Suppressor macrophage treated with lipopolysaccharide for 1 hour (primary cell): Measurements from ENCODE around the gene PSMD8.

ENCODE experiments used
- DNase-seq, 3 donors: peaks; one replicate each; pipeline ENCODE4 v3.0.0-alpha.2; 2020 to 2022

PSMD8 gene

DNA sequence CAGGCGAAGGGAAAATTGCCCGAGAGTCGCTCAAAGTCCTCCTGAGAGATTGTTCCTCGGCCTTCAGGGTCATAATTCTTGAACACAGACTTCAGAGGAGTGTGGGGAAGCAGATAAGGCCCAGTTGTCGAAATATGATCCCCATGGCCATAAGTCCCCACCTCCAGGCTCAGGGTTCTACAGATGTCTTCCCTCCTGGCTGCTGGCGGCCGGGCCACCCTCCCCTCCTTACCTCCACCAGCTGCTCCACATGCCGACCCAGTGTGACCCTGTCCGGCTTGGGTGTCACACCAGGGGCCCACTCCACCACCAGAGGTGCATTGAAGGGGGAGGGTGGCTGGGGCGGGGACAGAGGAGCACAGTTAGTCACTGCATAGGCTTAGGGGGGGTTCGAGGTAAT is 38.6 kb downstream of the PSMD8 start:
- no peak for DNase-seq

- no peak for DNase-seq
Observed at GRCh38 chr19:38413416-38413815, 39.0 kb downstream of the PSMD8 start.

DNA sequence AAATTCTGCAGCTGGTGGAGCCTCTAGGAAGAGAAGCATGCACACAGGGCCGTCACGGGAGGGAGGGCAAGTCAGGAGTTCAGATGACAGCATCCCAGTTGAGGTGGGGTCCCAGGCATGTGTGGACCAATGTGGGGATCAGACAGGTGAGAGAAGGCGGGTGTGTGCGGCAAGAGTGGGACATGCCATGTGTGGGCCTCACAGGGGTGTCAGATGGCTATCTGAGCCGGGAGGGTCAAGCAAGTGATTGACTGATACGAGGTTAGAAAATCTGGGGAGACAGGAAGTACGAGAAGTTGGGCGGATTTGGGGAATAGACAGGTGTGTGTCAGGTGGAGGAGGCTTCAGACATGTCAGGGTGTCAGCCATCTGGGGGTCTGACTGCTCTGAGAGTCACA is 42.8 kb downstream of the PSMD8 start:
- no peak for DNase-seq

GRCh38 chr19:38417544-38418506 is 43.5 kb downstream of the PSMD8 start:
- peak; percentile 86 to 93 (median 89) for DNase-seq

DNA sequence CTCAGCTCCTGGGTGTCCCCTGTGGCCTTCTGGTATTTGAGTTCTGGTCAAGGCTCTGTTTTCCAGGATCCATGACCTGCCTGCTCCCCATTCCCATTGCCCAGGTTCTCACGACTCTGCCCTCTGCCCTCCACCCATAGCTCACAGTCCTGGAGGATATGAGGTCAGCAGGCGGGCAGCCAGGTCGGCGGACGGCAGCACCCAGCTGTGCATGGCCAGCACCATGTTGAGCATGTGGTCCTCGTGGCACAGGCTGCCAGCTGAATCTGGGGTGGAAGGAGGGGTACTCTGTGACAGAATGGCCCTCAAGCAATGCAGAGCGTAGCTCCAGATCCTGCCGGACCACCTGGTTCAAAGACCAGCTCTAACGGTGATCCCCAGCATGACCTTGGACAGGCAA is 46.6 kb downstream of the PSMD8 start:
- no peak for DNase-seq

DNA sequence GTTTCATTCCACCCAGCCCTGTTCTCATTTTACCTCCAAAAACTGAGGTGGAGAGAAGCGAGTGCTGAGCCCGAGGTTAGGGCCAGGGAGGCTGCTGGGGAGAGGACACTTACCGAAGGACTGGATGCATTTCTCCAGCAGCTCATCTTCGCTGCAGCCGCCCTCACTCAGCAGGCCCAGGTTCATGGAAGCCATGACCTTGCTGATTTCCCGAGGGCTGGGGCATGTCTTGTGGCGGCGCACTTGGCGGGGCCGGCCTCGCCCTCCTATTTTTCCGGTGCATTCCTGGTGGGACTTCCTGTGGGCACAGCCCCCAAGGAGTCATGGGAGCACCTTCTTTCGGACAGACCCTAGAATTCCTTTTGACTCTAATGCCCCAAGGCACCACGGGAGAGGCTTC is 47.5 kb downstream of the PSMD8 start:
- DNase-seq: no peak

DNA sequence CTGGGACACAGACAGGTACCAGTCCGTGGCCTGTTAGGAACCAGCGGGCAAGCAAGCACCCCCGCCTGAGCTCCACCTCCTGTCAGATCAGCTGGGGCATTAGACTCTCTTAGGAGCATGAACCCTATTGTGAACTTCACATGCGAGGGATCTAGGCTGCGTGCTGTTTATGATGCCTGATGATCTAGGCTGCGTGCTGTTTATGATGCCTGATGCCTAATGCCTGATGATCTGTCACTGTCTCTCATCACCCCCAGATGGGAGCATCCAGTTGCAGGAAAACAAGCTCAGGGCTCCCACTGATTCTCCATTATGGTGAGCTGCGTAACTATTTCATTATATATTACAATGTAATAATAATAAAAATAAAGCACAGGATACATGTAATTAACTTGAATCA is 48.1 kb downstream of the PSMD8 start:
- DNase-seq: no peak

DNA sequence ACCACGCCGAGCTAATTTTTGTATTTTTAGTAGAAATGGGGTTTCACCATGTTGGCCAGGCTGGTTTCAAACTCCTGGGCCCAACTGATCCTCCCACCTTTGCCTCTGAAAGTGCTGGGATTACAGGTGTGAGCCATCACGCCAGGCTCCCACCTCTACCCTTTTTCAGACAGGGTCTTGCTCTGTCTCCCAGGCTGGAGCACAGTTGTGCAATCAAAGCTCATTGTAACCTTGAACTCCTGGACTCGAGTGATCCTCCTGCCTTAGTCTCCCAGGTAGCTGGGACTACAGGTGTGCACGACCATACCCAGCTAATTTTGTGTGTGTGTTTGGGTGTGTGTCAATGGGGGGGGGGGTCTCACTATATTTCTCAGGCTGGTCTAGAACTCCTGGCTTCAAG is 49.9 kb downstream of the PSMD8 start:
- DNase-seq: no peak

- no peak for DNase-seq
Observed at GRCh38 chr19:38425222-38425809, 50.9 kb downstream of the PSMD8 start.

DNA sequence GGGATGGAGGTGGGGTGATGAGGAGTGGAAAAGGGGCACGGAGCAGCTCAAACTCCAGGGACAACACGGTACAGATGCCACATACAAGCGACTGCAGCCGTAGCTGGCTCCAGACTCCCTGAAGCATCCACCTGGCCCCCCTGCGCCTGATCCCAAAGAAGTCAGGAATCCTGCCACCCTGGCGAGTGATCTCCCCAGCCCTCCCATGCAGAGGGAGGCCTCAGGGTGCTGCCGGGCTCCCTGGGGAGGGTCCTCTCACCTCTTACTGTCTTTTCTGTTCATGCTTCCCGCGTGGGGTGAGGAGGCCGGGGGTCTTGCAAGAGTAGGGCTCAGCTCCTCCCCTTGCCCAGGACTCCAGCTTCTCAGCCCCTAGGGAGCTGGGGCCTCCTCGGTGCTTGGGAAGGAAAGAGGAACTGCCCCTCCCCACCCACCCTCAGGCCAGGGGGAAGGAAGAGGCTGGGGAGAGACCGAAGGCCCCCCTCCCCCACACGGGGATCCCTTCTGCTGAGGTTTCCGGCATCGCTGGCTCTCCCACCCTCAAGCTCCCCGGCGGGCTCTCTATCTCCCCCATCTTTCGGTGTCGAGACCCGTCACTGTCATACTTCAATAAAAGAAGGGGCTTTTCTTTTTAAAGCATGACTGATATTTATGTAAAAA is 51.6 kb downstream of the PSMD8 start, which contains the start of gene RASGRP4:
TSS of gene RASGRP4 (minus strand) at position 410 of the 657 bp plus-strand sequence. CDS start at position 282, 128 bp downstream.
- DNase-seq: peak; percentile 63 to 84 (median 67)

DNA sequence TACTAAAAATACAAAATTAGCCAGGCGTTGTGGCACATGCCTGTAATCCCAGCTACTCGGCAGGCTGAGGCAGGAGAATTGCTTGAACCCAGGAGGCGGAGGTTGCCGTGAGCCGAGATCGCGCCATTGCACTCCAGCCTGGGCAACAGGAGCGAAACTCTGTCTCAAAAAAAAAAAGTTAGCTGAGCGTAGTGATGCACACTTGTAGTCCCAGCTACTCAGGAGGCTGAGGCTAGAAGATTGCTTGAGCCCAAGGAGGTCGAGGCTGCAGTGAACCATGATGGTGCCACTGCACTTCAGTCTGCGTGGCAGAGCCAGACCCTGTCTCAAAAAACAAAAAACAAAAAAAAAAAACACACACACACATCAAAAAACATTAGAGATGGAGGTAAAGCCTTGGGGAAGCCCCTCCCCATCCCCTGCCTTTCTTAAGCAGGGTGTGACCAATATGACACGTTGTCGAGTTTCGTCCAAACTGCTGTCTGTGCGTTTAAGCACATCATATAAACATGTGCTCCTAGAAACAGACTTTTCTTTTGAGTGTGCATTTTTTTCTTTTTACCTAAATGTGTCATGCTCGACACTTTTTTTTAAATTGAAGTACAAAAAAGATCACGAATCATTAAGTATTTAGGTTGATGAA is 52.8 kb downstream of the PSMD8 start:
- peak; percentile 36 to 57 (median 42) for DNase-seq

DNA sequence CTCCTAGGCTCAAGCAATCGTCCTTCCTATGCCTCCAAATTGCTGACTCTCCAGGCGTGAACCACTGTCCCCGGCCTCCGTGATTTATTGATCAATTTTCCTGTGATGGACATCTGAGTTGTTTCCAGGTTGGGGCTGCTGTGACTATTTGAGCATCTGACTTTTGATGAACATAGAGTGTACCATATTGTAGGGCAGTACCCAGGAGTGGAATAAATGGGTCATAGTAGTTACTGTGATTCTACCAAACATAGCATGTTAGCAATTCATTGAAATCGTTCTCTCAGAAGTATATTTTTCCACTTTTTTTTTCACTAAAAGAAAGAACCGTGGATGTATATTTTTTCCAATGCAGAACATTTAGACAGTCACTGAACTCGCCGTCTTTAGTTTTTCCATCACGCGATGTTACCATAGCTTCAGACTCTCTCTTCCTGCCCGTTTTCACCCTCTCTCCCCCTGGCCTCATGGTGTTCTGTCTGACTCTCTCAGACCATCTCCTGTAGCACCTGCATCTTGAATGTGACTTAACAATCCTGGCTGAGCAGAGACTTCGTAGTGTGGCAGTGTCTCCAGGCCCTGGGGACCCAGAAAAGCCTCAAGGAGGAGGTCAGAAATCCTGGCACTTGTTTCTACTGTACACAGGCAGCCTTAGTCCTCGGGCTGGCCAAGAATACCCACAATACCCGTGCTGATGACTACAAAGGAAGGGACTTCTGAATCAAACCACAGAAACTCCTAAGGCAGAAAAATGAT is 54.9 kb downstream of the PSMD8 start:
- DNase-seq: no peak

GRCh38 chr19:38429811-38430156 is 55.4 kb downstream of the PSMD8 start:
- DNase-seq: no peak

DNA sequence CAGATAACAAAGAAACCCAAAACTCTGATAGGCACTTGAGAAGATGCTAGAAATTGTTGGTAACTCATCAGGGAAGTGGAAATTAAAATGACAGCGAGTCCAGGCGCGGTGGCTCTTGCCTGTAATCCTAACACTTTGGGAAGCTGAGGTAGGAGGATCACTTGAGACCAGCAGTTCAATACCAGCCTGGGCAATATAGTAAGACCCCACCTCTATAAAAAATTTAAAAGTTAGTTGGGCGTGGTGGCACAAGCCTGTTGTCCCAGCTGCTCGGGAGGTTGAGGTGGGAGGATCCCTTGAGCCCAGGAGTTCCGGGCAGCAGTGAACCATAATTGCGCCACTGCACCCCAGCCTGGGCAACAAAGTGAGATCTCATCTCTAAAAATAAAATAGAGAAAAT is 56.6 kb downstream of the PSMD8 start:
- no peak for DNase-seq

DNA sequence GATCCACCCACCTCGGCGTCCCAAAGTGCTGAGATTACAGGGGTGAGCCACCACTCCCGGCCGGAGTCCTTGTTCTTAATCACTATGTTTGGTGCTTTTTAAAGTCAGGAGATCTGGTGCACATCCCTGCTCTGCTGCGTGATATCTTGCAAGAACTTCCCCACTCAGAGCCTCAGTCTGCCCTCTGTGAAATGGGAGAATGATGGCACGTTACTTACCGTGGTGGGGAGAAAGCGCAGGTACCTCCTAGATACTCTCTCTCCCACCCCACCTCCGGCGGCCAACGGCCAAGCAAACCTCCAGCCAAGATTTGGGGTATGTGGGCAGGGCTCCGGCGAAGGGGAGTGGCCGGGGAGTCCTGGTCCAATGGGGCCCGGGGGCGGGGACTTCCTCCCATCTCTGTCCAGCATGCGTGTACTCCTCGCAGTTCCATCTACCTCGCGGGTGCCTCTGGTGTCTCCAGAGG is 58.9 kb downstream of the PSMD8 start, which contains the start of gene RYR1:
TSS of gene RYR1 (plus strand) at position 424 of the 466 bp plus-strand sequence. CDS start 139 bp downstream, outside the sequence.
- DNase-seq: peak; percentile 53 to 81 (median 64)
